Measurements from ENCODE around the gene VCL.

VCL gene

GRCh38 chr10:74099836-74100235 lies 101.9 kb downstream of the VCL start:
- H3K4me3 ChIP-seq (ENCODE audit: low read depth, low read length) = no peak overlapping the region
- no peak for TF ChIP-seq CTCF (IDR thresholded peaks at IDR 0.05; ENCODE audit: insufficient read depth, low read depth, low read length, missing control alignments)
- DNase-seq (ENCODE audit: low read depth) = no peak

GRCh38 chr10:74103560-74104258 lies 105.8 kb downstream of the VCL start:
- TF ChIP-seq CTCF (IDR thresholded peaks at IDR 0.05; ENCODE audit: insufficient read depth, low read depth, low read length, missing control alignments) = peak; percentile 53
- peak; percentile 50 for DNase-seq (ENCODE audit: low read depth)
- no peak overlapping the region for H3K4me3 ChIP-seq (ENCODE audit: low read depth, low read length)

GRCh38 chr10:74104480-74104879 lies 106.6 kb downstream of the VCL start:
- TF ChIP-seq CTCF (IDR thresholded peaks at IDR 0.05; ENCODE audit: insufficient read depth, low read depth, low read length, missing control alignments) = no peak

GRCh38 chr10:74104996-74105395 lies 107.1 kb downstream of the VCL start:
- no peak overlapping the region for H3K4me3 ChIP-seq (ENCODE audit: low read depth, low read length)
- no peak for DNase-seq (ENCODE audit: low read depth)
- TF ChIP-seq CTCF (IDR thresholded peaks at IDR 0.05; ENCODE audit: insufficient read depth, low read depth, low read length, missing control alignments) = no peak

More at GRCh38 chr10:74104480-74104879, 106.6 kb downstream of the VCL start:
- DNase-seq (ENCODE audit: low read depth) = no peak
- H3K4me3 ChIP-seq (ENCODE audit: low read depth, low read length) = no peak overlapping the region

- TF ChIP-seq CTCF (IDR thresholded peaks at IDR 0.05; ENCODE audit: insufficient read depth, low read depth, low read length, missing control alignments) = no peak
- no peak for DNase-seq (ENCODE audit: low read depth)
- H3K4me3 ChIP-seq (ENCODE audit: low read depth, low read length) = no peak overlapping the region
These were observed 109.5 kb downstream of the VCL start for GRCh38 chr10:74107391-74107790.

- H3K4me3 ChIP-seq (ENCODE audit: low read depth, low read length) = no peak overlapping the region
- no peak for DNase-seq (ENCODE audit: low read depth)
- TF ChIP-seq CTCF (IDR thresholded peaks at IDR 0.05; ENCODE audit: insufficient read depth, low read depth, low read length, missing control alignments) = no peak
These were observed 111.5 kb downstream of the VCL start for GRCh38 chr10:74109452-74109851.

GRCh38 chr10:74110120-74110519 lies 112.2 kb downstream of the VCL start:
- H3K4me3 ChIP-seq (ENCODE audit: low read depth, low read length) = no peak overlapping the region
- no peak for TF ChIP-seq CTCF (IDR thresholded peaks at IDR 0.05; ENCODE audit: insufficient read depth, low read depth, low read length, missing control alignments)
- DNase-seq (ENCODE audit: low read depth) = no peak

All from GM12865 (cell line).